CD4-positive, alpha-beta T cell treated with Interleukin-2 at 100 ng/mL for 4 hours (primary cell): ENCODE results near the gene CCNDBP1.
"Not testable (repeated sequence)": the region's sequence is repeated elsewhere in the genome, so short reads cannot be mapped to it uniquely, and the experiment has no call there.

ENCODE experiments used
- DNase-seq: peaks from one replicate; pipeline ENCODE4 v3.0.0-alpha.2; 2020; ENCODE audit warnings: low spot score

CCNDBP1 gene

GRCh38 chr15:43215961-43216360, 30.8 kb downstream of the CCNDBP1 start:
- no peak for DNase-seq

DNA sequence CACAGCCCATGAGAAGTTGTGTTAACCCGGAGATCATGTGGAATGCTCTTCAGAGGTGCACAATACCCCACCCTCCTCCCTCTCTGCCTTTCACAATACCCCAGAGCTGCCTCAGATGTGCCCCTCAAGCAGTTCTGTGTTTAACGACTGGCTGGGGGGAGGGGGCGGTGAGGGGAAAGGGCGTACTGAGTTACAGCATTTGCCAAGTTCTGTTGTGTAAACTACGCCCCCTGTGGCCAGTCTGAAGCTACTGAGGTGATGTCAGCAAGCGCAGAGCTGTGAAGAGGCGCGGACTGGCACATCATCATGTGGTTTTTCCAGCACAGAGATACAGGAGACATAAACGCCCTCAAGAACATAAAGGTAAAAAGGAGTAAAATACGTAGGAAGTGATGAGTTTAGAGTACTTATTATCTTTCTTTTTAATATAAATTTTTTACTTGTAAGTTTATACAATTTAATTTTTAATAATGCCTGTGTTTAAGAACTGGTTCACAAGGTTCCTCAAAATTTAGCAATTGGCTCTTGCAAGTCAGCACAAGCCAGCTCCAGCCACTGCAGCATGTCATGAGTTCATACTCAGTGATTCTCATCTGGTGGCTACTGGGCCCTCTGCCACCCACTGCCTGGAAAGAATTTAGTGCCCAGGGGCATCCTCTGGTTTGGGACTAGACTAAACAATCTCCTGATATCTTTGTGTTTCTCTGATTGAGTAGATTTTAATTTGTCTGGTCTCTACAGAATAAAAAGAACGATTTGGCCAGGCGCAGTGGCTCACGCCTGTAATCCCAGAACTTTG, 33.9 kb downstream of the CCNDBP1 start:
- no peak for DNase-seq

DNA sequence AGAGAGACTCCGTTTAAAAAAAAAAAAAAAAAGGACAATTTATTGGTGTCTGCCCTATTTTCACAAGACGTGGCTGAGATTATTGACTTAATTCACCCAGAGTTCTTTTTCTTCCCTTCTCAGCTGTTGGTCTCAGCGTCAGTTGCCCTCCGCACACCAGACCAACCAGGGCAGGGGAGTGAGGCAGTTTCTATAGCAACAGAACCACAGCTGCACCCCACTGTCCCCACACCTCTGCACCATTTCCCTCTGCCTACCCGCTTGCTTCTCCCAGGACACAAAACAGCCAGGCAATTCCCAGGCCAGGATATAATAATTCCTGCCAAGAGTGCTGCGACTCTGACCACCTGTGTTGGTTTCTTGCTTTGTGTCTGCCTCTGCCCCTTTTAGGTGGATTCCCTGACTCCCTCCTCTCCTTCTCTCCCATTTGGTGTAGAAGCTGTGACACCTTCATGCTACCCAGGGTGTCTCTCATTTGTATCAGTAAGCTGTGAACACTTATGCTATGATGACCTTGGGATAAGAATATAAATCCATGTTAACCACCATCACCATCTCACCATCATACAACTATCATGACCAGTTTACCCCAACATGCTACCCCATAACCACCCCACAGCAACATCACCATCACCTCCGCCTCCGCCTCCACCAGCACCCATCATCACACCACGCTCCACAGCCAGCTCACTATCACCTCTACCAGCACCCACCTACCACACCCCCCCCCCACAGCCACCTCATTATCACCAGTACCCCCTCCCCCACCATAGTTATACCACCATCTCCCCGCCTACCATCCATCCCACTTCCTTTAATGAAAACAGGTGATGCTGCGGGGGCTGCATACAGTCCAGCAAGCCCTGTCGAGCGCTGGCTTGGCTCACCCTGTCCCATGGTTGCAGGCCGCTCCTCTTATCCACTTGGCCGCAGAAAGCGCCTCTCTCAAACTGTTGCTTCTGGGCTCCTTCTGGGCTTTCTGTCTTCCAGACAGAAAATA, 35.0 kb downstream of the CCNDBP1 start:
- no peak for DNase-seq

GRCh38 chr15:43220991-43221403, 35.8 kb downstream of the CCNDBP1 start, which contains the start of gene EPB42:
Gene EPB42, minus strand, starts transcription at chr15:43221018. Its CDS starts 193 bp downstream, at chr15:43220825.
- DNase-seq = no peak

- no peak for DNase-seq
Measured at GRCh38 chr15:43221422-43221821, 36.2 kb downstream of the CCNDBP1 start.

DNA sequence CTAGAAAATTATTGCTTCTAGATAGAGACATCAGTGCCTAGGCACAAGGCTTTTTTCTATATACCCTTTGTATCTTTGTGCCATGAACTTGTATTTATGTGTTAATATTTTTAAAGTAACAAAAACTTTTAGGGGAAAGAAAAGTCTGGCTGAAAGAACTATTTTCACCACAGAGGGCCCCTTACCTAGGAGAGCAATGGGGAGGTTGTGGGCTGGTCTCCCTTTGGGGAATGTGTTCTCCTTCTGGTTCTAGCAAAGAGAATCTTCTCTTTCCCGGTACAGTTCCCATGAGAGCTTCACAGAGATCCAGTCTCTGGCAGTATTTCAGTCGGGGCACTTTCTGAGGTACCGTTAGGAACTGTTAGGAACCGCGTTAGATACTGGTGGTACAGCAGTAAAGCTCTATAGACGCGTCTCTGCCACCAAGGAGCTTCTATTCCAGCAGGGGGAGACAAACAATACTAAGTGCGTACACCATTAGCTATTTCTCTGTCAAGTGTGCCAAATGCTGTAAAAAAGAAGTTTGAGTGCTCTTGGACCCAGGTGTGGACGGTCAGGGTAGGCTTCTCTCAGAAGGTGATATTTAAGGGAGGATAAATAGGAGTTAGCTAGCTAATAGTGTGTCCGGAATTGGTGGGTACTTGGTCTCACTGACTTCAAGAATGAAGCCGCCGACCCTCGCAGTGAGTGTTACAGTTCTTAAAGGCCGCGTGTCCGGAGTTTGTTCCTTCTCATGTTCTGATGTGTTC, 40.2 kb downstream of the CCNDBP1 start:
- DNase-seq = peak; percentile 59

DNA sequence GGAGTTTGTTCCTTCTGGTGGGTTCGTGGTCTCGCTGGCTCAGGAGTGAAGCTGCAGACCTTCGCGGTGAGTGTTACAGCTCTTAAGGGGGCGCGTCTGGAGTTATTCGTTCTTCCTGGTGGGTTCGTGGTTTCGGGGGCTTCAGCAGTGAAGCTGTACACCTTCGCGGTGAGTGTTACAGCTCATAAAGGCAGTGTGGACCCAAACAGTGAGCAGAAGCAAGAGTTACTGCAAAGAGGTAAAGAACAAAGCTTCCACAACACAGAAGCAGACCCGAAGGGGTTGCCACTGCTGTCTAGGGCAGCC, 40.7 kb downstream of the CCNDBP1 start:
- not testable (repeated sequence) for DNase-seq

DNA sequence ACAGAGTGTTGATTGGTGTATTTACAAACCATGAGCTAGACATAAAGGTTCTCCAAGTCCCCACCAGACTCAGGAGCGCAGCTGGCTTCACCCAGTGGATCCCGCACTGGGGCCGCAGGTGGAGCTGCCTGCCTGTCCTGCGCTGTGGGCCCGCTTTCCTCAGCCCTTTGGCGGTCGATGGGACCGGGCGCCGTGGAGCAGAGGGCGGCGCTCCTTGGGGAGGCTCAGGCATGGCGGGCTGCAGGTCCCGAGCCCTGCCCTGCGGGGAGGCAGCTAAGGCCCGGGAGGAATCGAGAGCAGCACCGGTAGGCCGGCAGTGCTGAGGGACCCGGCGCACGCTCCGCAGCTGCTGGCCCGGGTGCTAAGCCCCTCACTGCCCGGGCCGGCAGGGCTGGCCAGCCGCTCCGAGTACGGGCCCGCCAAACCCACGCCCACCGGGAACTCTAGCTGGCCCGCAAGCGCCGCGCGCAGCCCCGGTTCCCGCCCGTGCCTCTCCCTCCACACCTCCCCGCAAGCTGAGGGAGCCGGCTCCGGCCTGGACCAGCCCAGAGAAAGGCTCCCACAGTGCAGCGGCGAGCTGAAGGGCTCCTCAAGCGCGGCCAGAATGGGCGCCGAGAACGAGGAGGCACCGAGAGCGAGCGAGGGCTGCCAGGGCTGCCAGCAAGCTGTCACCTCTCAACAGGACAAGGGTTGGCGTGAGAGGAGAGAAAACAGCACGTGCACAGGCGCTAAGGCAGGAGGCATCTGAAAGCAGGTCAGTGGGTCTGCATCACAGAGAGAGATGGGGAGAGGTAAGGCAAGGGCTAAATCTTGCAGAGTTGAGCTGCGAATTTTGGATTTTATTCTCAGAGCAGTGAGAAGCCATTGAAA, 41.5 kb downstream of the CCNDBP1 start:
- no peak for DNase-seq

- no peak for DNase-seq
Measured at GRCh38 chr15:43229977-43230376, 44.8 kb downstream of the CCNDBP1 start.

DNA sequence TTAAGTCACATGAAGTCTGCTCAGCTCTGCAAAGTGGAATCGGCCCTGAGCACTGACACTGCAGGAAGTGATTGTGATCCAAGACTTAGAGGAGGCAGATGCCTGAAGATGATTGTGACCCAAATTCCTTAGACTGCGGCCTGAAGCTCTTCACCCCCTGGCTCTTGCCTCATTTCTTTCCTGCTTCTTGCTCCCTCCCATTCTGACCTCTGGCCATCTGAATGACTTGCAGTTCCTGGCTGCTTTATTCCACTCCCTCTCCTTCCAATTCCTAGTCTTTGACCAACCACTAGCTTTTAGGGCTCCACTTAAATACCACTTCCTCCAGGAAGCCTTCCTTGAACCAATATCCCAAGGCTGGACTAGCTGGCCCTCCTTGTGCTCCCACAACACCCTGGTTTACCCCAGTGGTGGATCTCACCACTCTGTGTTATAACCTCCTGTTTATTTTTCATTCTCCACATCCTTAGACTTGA, 45.5 kb downstream of the CCNDBP1 start:
- no peak for DNase-seq

- DNase-seq = no peak
Measured at GRCh38 chr15:43232289-43232874, 47.2 kb downstream of the CCNDBP1 start.

- DNase-seq = no peak
Measured at GRCh38 chr15:43235536-43235935, 50.3 kb downstream of the CCNDBP1 start.

DNA sequence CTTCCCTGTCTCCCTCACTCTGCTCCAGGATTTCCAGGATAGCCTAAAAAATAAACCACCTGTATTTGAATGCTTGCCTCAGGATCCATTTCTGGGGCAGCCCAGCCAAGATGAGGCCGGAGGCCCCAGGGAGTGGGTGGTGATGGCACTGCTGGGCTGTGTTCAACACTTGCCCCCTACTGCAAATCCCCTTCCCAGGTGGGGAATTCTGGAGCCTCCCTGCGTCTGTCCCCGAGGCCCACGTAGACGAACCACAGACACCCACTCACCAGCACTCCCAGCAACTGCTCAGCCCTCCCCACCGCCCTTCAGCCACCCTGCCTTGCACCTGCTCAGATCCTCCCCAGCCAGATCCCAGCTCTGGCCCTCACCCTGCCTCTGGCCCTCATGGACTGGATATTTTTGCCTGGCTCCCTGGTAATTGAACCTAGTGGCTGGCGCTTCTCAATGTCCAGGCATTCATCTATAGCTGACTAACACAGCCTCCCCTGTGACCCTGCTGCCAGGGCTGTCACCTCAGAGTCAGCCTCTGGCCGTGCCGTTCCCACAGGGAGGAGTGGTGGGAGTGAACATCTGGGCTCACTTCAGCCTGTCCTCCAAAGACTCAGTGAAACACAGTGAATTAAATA, 52.8 kb downstream of the CCNDBP1 start:
- no peak for DNase-seq

GRCh38 chr15:43238671-43239131, 53.5 kb downstream of the CCNDBP1 start:
- no peak for DNase-seq

- DNase-seq = no peak
Measured at GRCh38 chr15:43239732-43240491, 54.7 kb downstream of the CCNDBP1 start.

DNA sequence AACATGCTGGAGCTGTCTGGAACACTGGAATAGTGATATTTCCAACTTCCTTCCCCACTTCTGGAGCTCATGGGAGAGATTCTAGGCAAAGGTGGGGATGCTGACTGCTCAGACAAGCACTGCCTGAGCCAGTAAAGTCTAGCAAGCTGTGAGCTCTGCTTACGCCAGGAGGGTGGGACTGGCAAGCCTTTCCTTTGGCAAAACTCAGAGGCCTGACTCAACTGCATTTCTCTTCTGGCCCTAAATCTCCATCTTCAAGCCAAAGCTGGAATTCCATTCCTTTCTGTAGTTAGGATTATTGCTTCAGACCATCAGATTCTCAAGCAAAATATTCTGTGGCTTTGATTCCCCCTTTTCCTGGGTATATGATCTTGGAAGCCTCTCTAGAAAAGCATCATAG, 55.9 kb downstream of the CCNDBP1 start:
- DNase-seq = no peak

GRCh38 chr15:43242616-43243015, 57.4 kb downstream of the CCNDBP1 start:
- no peak for DNase-seq

DNA sequence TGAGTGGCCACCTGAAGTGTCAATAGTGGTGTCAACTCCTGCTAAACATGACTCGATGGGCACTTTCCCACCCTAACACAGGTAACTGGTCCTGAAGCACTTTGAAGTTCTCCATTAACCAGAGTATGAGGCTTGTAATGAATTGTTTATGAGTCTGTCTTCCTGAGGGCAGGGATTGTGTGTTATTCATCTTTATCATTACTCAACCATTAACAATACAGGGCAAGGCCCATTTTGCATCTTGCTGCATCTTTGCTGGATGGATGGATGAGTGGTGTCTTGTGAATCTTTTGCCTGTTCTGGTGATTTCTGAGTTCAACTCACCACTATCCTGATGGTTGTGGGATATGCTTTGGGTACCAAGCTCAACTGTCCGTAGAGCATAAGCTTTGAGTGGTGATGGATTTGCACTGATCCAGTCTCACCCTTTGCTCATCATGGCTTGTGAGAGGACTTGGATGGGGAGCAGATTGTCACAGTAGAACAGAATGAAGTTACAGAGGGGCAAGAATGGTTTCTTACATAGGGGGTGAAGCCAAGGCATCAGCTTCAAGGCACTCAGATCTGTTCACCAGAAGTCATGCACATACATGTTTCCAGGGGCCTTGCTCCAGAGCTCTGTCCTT, 57.9 kb downstream of the CCNDBP1 start:
- no peak for DNase-seq

- no peak for DNase-seq
Measured at GRCh38 chr15:43244092-43244491, 58.9 kb downstream of the CCNDBP1 start.
